Left ventricle myocardium inferior (tissue), 1 donor: ENCODE results near the gene LAT. TPM values are rescaled to one million over a fixed set of nuclear protein-coding genes. Genes with fewer than 3 reads are reported as not detected.

Experiments
- DNase-seq: peaks from one replicate; pipeline ENCODE4 v3.0.0-alpha.2; 2020
- H3K27ac ChIP-seq: fragments of 200-600 bp; replicated peaks from 2 replicates; pipeline ENCODE4 v1.8.0; 2021
- H3K27me3 ChIP-seq: fragments of 200-600 bp; 2 replicates; pipeline ENCODE4 v1.8.0; 2021; ENCODE audit warnings: low read depth
- H3K36me3 ChIP-seq: fragments of 200-600 bp; 2 replicates; pipeline ENCODE4 v1.8.0; 2021
- H3K4me1 ChIP-seq: fragments of 200-600 bp; 2 replicates; pipeline ENCODE4 v1.8.0; 2021
- H3K4me3 ChIP-seq: fragments of 200-600 bp; 2 replicates; pipeline ENCODE4 v1.8.0; 2021; ENCODE audit warnings: mild to moderate bottlenecking, moderate library complexity
- H3K9me3 ChIP-seq: fragments of 200-600 bp; replicated peaks from 2 replicates; pipeline ENCODE4 v1.8.0; 2021
- CTCF ChIP-seq: fragments of 200-600 bp; IDR thresholded peaks from 2 replicates; pipeline ENCODE4 v1.8.0; 2021; ENCODE audit warnings: antibody characterized with exemption, mild to moderate bottlenecking, borderline replicate concordance
- intact Hi-C: fragments of 100-400 bp; cut with micrococcal nuclease; formaldehyde crosslinking; loops from one replicate; pipeline ENCODE4 v1.11.0; 2022
- total RNA-seq: library from RNA; stranded (reverse); fragmentation: NEBNext Ultra II Directional; extraction: Animal tissue kit (Norgen Biotek cat#: 25700); gene quantifications from one replicate; pipeline ENCODE4 v1.2.1, GENCODE V29; 2021
- donor health status: DM: no; HTN: yes; CAD: no; lungs with severe emphysema.

Gene LAT
- total RNA-seq, 1 donor from 2014 or later: 0.93 TPM

DNA sequence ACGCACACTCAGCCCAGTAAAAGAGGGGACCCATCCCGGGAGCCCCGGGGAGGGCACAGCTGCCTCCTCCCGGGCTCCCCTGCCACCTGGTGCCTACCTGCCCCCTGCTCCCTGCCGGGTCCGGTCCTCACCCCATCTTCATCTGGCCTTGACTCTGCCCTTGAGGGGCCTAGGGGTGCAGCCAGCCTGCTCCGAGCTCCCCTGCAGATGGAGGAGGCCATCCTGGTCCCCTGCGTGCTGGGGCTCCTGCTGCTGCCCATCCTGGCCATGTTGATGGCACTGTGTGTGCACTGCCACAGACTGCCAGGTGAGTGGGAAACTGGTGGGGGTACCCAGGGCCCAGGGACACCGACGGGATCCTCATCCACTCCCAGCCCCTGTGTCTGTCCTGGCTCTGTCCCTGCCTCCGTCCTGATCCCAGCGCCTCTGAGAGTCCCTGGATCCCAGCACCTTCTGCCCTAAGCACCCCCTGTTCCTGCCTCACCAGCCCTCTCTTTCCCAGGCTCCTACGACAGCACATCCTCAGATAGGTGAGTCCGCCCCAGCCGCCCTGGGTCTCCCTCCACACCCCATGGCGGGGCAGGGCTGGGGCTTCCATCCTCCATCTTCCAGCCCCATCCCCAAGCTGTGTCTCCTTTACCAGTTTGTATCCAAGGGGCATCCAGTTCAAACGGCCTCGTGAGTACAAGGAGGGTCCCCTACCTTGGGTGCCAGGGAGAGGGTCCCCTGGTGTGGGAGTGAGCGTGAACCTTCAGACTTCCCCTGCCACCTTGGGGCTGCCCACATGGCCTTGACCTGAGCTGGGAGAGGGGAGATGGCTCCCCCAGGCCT, 574 bp downstream of the LAT start:
- no peak for DNase-seq
- no peak overlapping the region for H3K27ac ChIP-seq

GRCh38 chr16:28986046-28986445, 1.2 kb downstream of the LAT start:
- no peaks in the 10 kb centered on the region for H3K4me1 ChIP-seq
- peaks cover 71% of the 10 kb centered on the region for H3K36me3 ChIP-seq
- H3K9me3 ChIP-seq: peaks cover 19% of the 10 kb centered on the region
- no peak overlapping the region for H3K4me3 ChIP-seq
- no peak overlapping the region for H3K27ac ChIP-seq
- H3K27me3 ChIP-seq: no peaks in the 10 kb centered on the region
- no peak for TF ChIP-seq CTCF
- intact Hi-C loops: no loop called here
- no peak for DNase-seq

More for the DNA sequence above, 574 bp downstream of the LAT start:
- Histone ChIP-seq H3K4me3 (no peak overlapping the region), H3K9me3 (peaks cover 20% of the 10 kb centered on the region), H3K36me3 (peaks cover 77% of the 10 kb centered on the region), H3K4me1 (no peaks in the 10 kb centered on the region), H3K27me3 (no peaks in the 10 kb centered on the region)
- intact Hi-C loops: no loop called here
- TF ChIP-seq CTCF: no peak

DNA sequence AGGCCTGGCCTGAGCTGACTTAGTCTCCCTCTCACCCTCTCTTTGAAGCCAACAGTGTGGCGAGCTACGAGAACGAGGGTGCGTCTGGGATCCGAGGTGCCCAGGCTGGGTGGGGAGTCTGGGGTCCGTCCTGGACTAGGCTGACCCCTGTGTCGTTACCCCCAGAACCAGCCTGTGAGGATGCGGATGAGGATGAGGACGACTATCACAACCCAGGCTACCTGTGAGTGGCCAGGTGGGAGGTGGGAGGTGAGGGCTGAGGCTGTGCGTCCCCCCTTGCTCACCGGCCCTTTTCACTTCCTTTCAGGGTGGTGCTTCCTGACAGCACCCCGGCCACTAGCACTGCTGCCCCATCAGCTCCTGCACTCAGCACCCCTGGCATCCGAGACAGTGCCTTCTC, 1.6 kb downstream of the LAT start:
- H3K27ac ChIP-seq: no peak overlapping the region
- peaks cover 66% of the 10 kb centered on the region for H3K36me3 ChIP-seq
- no peaks in the 10 kb centered on the region for H3K4me1 ChIP-seq
- DNase-seq: no peak
- intact Hi-C loops: no loop called here
- H3K4me3 ChIP-seq: no peak overlapping the region
- no peaks in the 10 kb centered on the region for H3K27me3 ChIP-seq
- peaks cover 15% of the 10 kb centered on the region for H3K9me3 ChIP-seq
- no peak for TF ChIP-seq CTCF

- TF ChIP-seq CTCF: no peak
- no peak overlapping the region for H3K27ac ChIP-seq
- H3K36me3 ChIP-seq: peaks cover 58% of the 10 kb centered on the region
- H3K27me3 ChIP-seq: no peaks in the 10 kb centered on the region
- intact Hi-C loops: no loop called here
- H3K4me3 ChIP-seq: no peak overlapping the region
- peaks cover 12% of the 10 kb centered on the region for H3K9me3 ChIP-seq
- H3K4me1 ChIP-seq: no peaks in the 10 kb centered on the region
- DNase-seq: no peak
Measured at GRCh38 chr16:28987170-28987853, 2.5 kb downstream of the LAT start.

- peaks cover 12% of the 10 kb centered on the region for H3K9me3 ChIP-seq
- no peaks in the 10 kb centered on the region for H3K4me1 ChIP-seq
- no peak for TF ChIP-seq CTCF
- H3K36me3 ChIP-seq: peaks cover 38% of the 10 kb centered on the region
- intact Hi-C loops: no loop called here
- no peak overlapping the region for H3K27ac ChIP-seq
- H3K27me3 ChIP-seq: peaks cover 2% of the 10 kb centered on the region
- no peak overlapping the region for H3K4me3 ChIP-seq
- no peak for DNase-seq
Measured at GRCh38 chr16:28989363-28989762, 4.5 kb downstream of the LAT start.
